ENCODE data around the gene PRKG2.

Gene PRKG2

GRCh38 chr4:81195475-81195874, 19.5 kb downstream of the PRKG2 start:
- TF ChIP-seq TCF12 (IDR thresholded peaks at IDR 0.05; ENCODE audit: low read depth) (no peak), CREB1 (IDR thresholded peaks at IDR 0.05; ENCODE audit: low read depth) (no peak)
- TF ChIP-seq, protein P1, sequence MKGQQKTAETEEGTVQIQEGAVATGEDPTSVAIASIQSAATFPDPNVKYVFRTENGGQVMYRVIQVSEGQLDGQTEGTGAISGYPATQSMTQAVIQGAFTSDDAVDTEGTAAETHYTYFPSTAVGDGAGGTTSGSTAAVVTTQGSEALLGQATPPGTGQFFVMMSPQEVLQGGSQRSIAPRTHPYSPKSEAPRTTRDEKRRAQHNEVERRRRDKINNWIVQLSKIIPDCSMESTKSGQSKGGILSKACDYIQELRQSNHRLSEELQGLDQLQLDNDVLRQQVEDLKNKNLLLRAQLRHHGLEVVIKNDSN (IDR thresholded peaks at IDR 0.05) = no peak

DNA sequence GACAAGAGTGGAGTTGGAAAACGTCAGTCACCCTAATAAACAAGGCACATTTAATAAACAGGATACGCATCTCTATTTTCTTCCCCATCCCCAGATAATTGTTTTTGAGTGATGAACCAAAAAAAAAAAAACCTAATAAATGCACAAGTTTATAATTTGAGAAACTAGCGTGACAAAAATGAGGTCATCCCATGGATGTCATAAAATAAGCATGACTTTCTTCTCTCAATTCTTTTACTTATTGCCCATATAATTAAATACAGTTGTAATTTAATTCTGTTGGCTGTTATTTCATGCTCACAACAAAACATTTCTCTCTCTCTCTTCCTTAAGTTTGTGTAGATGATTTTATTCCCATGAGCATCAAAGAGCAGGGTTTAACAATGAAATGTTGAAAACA, 20.7 kb downstream of the PRKG2 start:
- no peak for TF ChIP-seq ZBTB7A (IDR thresholded peaks at IDR 0.05; ENCODE audit: low read depth)
- TF ChIP-seq TAF1 (IDR thresholded peaks at IDR 0.05; ENCODE audit: low read depth) = no peak
- no peak for TF ChIP-seq EP300 (IDR thresholded peaks at IDR 0.05; ENCODE audit: borderline replicate concordance)
- no peak for TF ChIP-seq CEBPB (IDR thresholded peaks at IDR 0.05)
- no peak for TF ChIP-seq YY1 (IDR thresholded peaks at IDR 0.05; ENCODE audit: low read depth)
- TF ChIP-seq, protein P1 (IDR thresholded peaks at IDR 0.05) = no peak
- no peak for TF ChIP-seq EGR1 (IDR thresholded peaks at IDR 0.05)
- no peak for TF ChIP-seq TCF12 (IDR thresholded peaks at IDR 0.05; ENCODE audit: low read depth)
- TF ChIP-seq REST (IDR thresholded peaks at IDR 0.05; ENCODE audit: low read depth) = no peak
- TF ChIP-seq RAD21 (IDR thresholded peaks at IDR 0.05; ENCODE audit: low read depth) = no peak
- no peak for TF ChIP-seq MAX (IDR thresholded peaks at IDR 0.05)

DNA sequence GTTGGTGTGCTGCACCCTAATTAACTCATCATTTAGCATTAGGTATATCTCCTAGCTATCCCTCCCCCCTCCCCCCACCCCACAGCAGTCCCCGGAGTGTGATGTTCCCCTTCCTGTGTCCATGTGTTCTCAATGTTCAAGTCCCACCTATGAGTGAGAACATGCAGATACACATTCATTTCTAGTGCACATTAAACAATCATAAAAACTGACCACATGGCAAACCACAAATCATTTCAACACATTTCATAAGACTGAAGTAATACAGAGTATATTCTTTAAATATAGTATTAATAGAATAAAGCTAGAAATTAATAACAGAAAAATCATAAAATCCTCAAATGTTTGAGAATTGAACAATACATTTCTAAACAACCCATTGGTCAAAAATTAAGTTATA, 34.1 kb downstream of the PRKG2 start:
- no peak for TF ChIP-seq EP300 (IDR thresholded peaks at IDR 0.05; ENCODE audit: borderline replicate concordance)
- TF ChIP-seq ZBTB7A (IDR thresholded peaks at IDR 0.05; ENCODE audit: low read depth) = no peak
- TF ChIP-seq EGR1 (IDR thresholded peaks at IDR 0.05) = no peak
- TF ChIP-seq, protein P1 (IDR thresholded peaks at IDR 0.05) = no peak
- TF ChIP-seq CEBPB (IDR thresholded peaks at IDR 0.05) = no peak
- TF ChIP-seq RAD21 (IDR thresholded peaks at IDR 0.05; ENCODE audit: low read depth) = no peak

DNA sequence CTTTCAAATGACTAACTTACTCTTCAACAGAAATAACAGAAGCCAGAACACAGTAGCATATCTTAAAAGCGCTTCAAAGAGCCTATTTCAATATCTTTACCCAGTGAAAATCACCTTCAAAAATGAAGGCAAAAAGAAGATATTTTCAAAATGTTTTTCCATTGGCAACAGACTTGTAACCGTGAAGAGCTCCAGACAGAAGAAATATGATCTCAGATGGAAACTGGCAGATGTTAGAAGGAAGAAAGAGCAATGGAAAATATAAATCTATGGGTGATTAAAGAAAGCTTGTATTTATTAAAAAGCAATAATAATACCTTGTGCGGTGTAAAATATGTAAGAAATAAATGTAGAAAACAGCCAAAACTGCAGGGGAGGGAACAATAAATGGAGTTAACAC, 35.7 kb downstream of the PRKG2 start:
- TF ChIP-seq MAX (IDR thresholded peaks at IDR 0.05) = no peak
- no peak for TF ChIP-seq FOXM1 (IDR thresholded peaks at IDR 0.05; ENCODE audit: borderline replicate concordance, low read depth)
- TF ChIP-seq, protein P1 (IDR thresholded peaks at IDR 0.05) = no peak
- no peak for TF ChIP-seq RAD21 (IDR thresholded peaks at IDR 0.05; ENCODE audit: low read depth)
- no peak for TF ChIP-seq TCF12 (IDR thresholded peaks at IDR 0.05; ENCODE audit: low read depth)
- TF ChIP-seq REST (IDR thresholded peaks at IDR 0.05; ENCODE audit: low read depth) = no peak
- TF ChIP-seq CREB1 (IDR thresholded peaks at IDR 0.05; ENCODE audit: low read depth) = no peak
- TF ChIP-seq ZBTB7A (IDR thresholded peaks at IDR 0.05; ENCODE audit: low read depth) = no peak

- TF ChIP-seq FOXM1 (IDR thresholded peaks at IDR 0.05; ENCODE audit: borderline replicate concordance, low read depth) = no peak
- TF ChIP-seq CEBPB (IDR thresholded peaks at IDR 0.05) = no peak
- TF ChIP-seq YY1 (IDR thresholded peaks at IDR 0.05; ENCODE audit: low read depth) = no peak
- TF ChIP-seq EGR1 (IDR thresholded peaks at IDR 0.05) = no peak
- no peak for TF ChIP-seq NFIC (IDR thresholded peaks at IDR 0.05)
- no peak for TF ChIP-seq CREB1 (IDR thresholded peaks at IDR 0.05; ENCODE audit: low read depth)
- TF ChIP-seq, protein P1 (IDR thresholded peaks at IDR 0.05) = no peak
- TF ChIP-seq MAX (IDR thresholded peaks at IDR 0.05) = no peak
- no peak for TF ChIP-seq REST (IDR thresholded peaks at IDR 0.05; ENCODE audit: low read depth)
- TF ChIP-seq TCF12 (IDR thresholded peaks at IDR 0.05; ENCODE audit: low read depth) = no peak
- TF ChIP-seq EP300 (IDR thresholded peaks at IDR 0.05; ENCODE audit: borderline replicate concordance) = no peak
- no peak for TF ChIP-seq TEAD4 (IDR thresholded peaks at IDR 0.05)
- TF ChIP-seq RAD21 (IDR thresholded peaks at IDR 0.05; ENCODE audit: low read depth) = no peak
- TF ChIP-seq ZBTB7A (IDR thresholded peaks at IDR 0.05; ENCODE audit: low read depth) = no peak
- TF ChIP-seq TAF1 (IDR thresholded peaks at IDR 0.05; ENCODE audit: low read depth) = no peak
These were observed 41.8 kb downstream of the PRKG2 start for GRCh38 chr4:81173213-81173612.
